IPS-20b (cell line): ENCODE measurements around the gene WWTR1.

Experiments used
- H3K27ac ChIP-seq: one replicate; pipeline ENCODE4 v1.5.1; 2013; ENCODE audit warnings: low read length
- H3K27me3 ChIP-seq: 2 replicates; pipeline ENCODE4 v1.6.1; 2013; ENCODE audit warnings: mild to moderate bottlenecking, low read length, inconsistent platforms; ENCODE audit not compliant: insufficient read depth
- H3K36me3 ChIP-seq: 2 replicates; pipeline ENCODE4 v1.6.1; 2013; ENCODE audit warnings: low read depth, mild to moderate bottlenecking, inconsistent platforms, low read length, moderate library complexity; ENCODE audit not compliant: insufficient read depth
- H3K4me1 ChIP-seq: 2 replicates; pipeline ENCODE4 v1.6.1; 2013; ENCODE audit warnings: mild to moderate bottlenecking, control low read depth, inconsistent platforms, low read length, moderate library complexity; ENCODE audit not compliant: insufficient read depth
- H3K4me3 ChIP-seq: 2 replicates; pipeline ENCODE4 v1.5.1; 2013; ENCODE audit warnings: mild to moderate bottlenecking, low read length, inconsistent platforms
- H3K9ac ChIP-seq: 2 replicates; pipeline ENCODE4 v1.6.1; 2013; ENCODE audit warnings: low read depth, mild to moderate bottlenecking, inconsistent platforms, low read length, moderate library complexity
- H3K9me3 ChIP-seq: 2 replicates; pipeline ENCODE4 v1.6.1; 2013; ENCODE audit warnings: mild to moderate bottlenecking, low read depth, low read length, inconsistent platforms; ENCODE audit not compliant: insufficient read depth

Gene WWTR1

GRCh38 chr3:149481056-149481455 lies 176.8 kb downstream of the WWTR1 start:
- Histone ChIP-seq H3K4me3 (no peak overlapping the region), H3K9me3 (no peaks in the 10 kb centered on the region), H3K9ac (no peak overlapping the region), H3K27me3 (no peaks in the 10 kb centered on the region), H3K36me3 (no peaks in the 10 kb centered on the region), H3K4me1 (no peaks in the 10 kb centered on the region; the same call in 1 of the 2 replicates), H3K27ac (no peak overlapping the region)

- Histone ChIP-seq H3K36me3 (no peaks in the 10 kb centered on the region), H3K4me1 (no peaks in the 10 kb centered on the region; the same call in 1 of the 2 replicates), H3K4me3 (no peak overlapping the region), H3K9me3 (no peaks in the 10 kb centered on the region), H3K27me3 (no peaks in the 10 kb centered on the region), H3K27ac (no peak overlapping the region), H3K9ac (no peak overlapping the region)
These were observed 177.4 kb downstream of the WWTR1 start for GRCh38 chr3:149480326-149481017.

GRCh38 chr3:149479621-149480325 lies 178.1 kb downstream of the WWTR1 start:
- no peaks in the 10 kb centered on the region; the same call in 1 of the 2 replicates for H3K4me1 ChIP-seq
- no peak overlapping the region for H3K4me3 ChIP-seq
- peak overlapping the region; percentile 47 for H3K27ac ChIP-seq
- no peaks in the 10 kb centered on the region for H3K36me3 ChIP-seq
- no peak overlapping the region for H3K9ac ChIP-seq
- H3K27me3 ChIP-seq: no peaks in the 10 kb centered on the region
- no peaks in the 10 kb centered on the region for H3K9me3 ChIP-seq

- no peak overlapping the region for H3K27ac ChIP-seq
- no peak overlapping the region for H3K4me3 ChIP-seq
- no peaks in the 10 kb centered on the region for H3K27me3 ChIP-seq
- H3K9ac ChIP-seq: no peak overlapping the region
- H3K36me3 ChIP-seq: no peaks in the 10 kb centered on the region
- no peaks in the 10 kb centered on the region for H3K9me3 ChIP-seq
- H3K4me1 ChIP-seq: peaks cover 4% of the 10 kb centered on the region; the same call in 1 of the 2 replicates
These were observed 181.6 kb downstream of the WWTR1 start for GRCh38 chr3:149476225-149476624.

GRCh38 chr3:149475451-149476060 lies 182.3 kb downstream of the WWTR1 start:
- Histone ChIP-seq H3K36me3 (no peaks in the 10 kb centered on the region), H3K4me3 (no peak overlapping the region), H3K9ac (no peak overlapping the region), H3K4me1 (peaks cover 4% of the 10 kb centered on the region; the same call in 1 of the 2 replicates), H3K9me3 (no peaks in the 10 kb centered on the region), H3K27ac (no peak overlapping the region), H3K27me3 (no peaks in the 10 kb centered on the region)

- no peaks in the 10 kb centered on the region for H3K27me3 ChIP-seq
- H3K4me1 ChIP-seq: peaks cover 4% of the 10 kb centered on the region; the same call in 1 of the 2 replicates
- no peak within 1 kb of the TSS for H3K9ac ChIP-seq
- H3K27ac ChIP-seq: no peak within 1 kb of the TSS
- H3K9me3 ChIP-seq: no peaks in the 10 kb centered on the region
- H3K36me3 ChIP-seq: no peaks in the 10 kb centered on the region
- H3K4me3 ChIP-seq: no peak within 1 kb of the TSS
These were observed 183.5 kb downstream of the WWTR1 start, which contains the start of gene TM4SF4 for GRCh38 chr3:149474250-149474817. TM4SF4 (plus strand) TSS chr3:149474697; CDS start chr3:149474878, 181 bp downstream.

GRCh38 chr3:149473357-149474249 lies 184.2 kb downstream of the WWTR1 start:
- H3K36me3 ChIP-seq: no peaks in the 10 kb centered on the region
- peaks cover 11% of the 10 kb centered on the region; the same call in 1 of the 2 replicates for H3K4me1 ChIP-seq
- H3K4me3 ChIP-seq: no peak overlapping the region
- H3K27ac ChIP-seq: no peak overlapping the region
- no peak overlapping the region for H3K9ac ChIP-seq
- H3K9me3 ChIP-seq: no peaks in the 10 kb centered on the region
- H3K27me3 ChIP-seq: no peaks in the 10 kb centered on the region

- Histone ChIP-seq H3K36me3 (no peaks in the 10 kb centered on the region), H3K9me3 (no peaks in the 10 kb centered on the region), H3K9ac (no peak overlapping the region), H3K4me1 (peaks cover 14% of the 10 kb centered on the region; the same call in 1 of the 2 replicates), H3K27me3 (no peaks in the 10 kb centered on the region), H3K27ac (no peak overlapping the region), H3K4me3 (no peak overlapping the region)
These were observed 185.6 kb downstream of the WWTR1 start for GRCh38 chr3:149472030-149472797.

GRCh38 chr3:149470381-149470780 lies 187.4 kb downstream of the WWTR1 start:
- H3K27me3 ChIP-seq: no peaks in the 10 kb centered on the region
- H3K27ac ChIP-seq: no peak overlapping the region
- no peak overlapping the region for H3K9ac ChIP-seq
- no peaks in the 10 kb centered on the region for H3K9me3 ChIP-seq
- no peaks in the 10 kb centered on the region for H3K36me3 ChIP-seq
- H3K4me3 ChIP-seq: no peak overlapping the region
- peaks cover 20% of the 10 kb centered on the region for H3K4me1 ChIP-seq

- Histone ChIP-seq H3K9ac (no peak overlapping the region), H3K27ac (no peak overlapping the region), H3K4me3 (no peak overlapping the region), H3K36me3 (no peaks in the 10 kb centered on the region), H3K9me3 (no peaks in the 10 kb centered on the region), H3K27me3 (no peaks in the 10 kb centered on the region), H3K4me1 (peaks cover 20% of the 10 kb centered on the region)
These were observed 189.2 kb downstream of the WWTR1 start for GRCh38 chr3:149468504-149469212.
